Keratinocyte (primary cell): Measurements from ENCODE around the gene CNIH1. TPM values are rescaled to one million over a fixed set of nuclear protein-coding genes. Genes with fewer than 3 reads are reported as not detected.
A peak's percentile ranks its signal among the peaks of the same experiment; 100 is the strongest.

Experiments
- DNase-seq: peaks from one replicate; pipeline ENCODE4 v3.0.0-alpha.2; 2011; ENCODE audit warnings: low read depth, missing footprints, low spot score
- FAIRE-seq: peaks from 2 replicates; lab custom pipeline; 2011; peaks lifted over from hg19 to GRCh38; lab: Jason Lieb, UNC
- H2AFZ ChIP-seq: 2 replicates; pipeline ENCODE4 v1.6.0; 2012; ENCODE audit warnings: low read length, control low read depth, inconsistent platforms; ENCODE audit not compliant: control insufficient read depth
- H3K27ac ChIP-seq: 2 replicates; pipeline ENCODE4 v1.5.1; 2011; ENCODE audit warnings: low read length; ENCODE audit not compliant: control insufficient read depth, insufficient read depth
- H3K27me3 ChIP-seq: 3 replicates; pipeline ENCODE4 v1.6.0; 2011; ENCODE audit warnings: low read length; ENCODE audit not compliant: control insufficient read depth, insufficient read depth; ENCODE audit errors: extremely low read depth
- H3K36me3 ChIP-seq, 2 experiments: 2 replicates in 1 of 2; 3 replicates in 1 of 2; pipeline ENCODE4 v1.5.1; 2011; ENCODE audit warnings: low read length in 2 of 2, mild to moderate bottlenecking in 1 of 2; ENCODE audit not compliant: control insufficient read depth in 2 of 2, insufficient read depth in 2 of 2; ENCODE audit errors: extremely low read depth in 1 of 2
- H3K4me1 ChIP-seq: 3 replicates; pipeline ENCODE4 v1.5.1; 2011; ENCODE audit warnings: low read length; ENCODE audit not compliant: control insufficient read depth, insufficient read depth; ENCODE audit errors: extremely low read depth
- H3K4me2 ChIP-seq: 3 replicates; pipeline ENCODE4 v1.6.0; 2011; ENCODE audit warnings: low read depth, low read length; ENCODE audit not compliant: control insufficient read depth, insufficient read depth; ENCODE audit errors: extremely low read depth
- H3K4me3 ChIP-seq, 3 experiments: fragments of 200-600 bp in 1 of 3; sonication (generic) in 1 of 3; 2 replicates in 2 of 3; 3 replicates in 1 of 3; pipeline ENCODE4 v1.5.1; 2011 to 2016; ENCODE audit warnings: low read length in 3 of 3, mild to moderate bottlenecking in 3 of 3, control low read depth in 2 of 3, inconsistent platforms in 1 of 3, low read depth in 1 of 3, mixed read lengths in 1 of 3, mixed run types in 1 of 3, moderate library complexity in 1 of 3; ENCODE audit not compliant: control insufficient read depth in 2 of 3, insufficient read depth in 2 of 3; ENCODE audit errors: extremely low read depth in 1 of 3
- H3K79me2 ChIP-seq: 2 replicates; pipeline ENCODE4 v1.6.0; 2012; ENCODE audit warnings: low read length; ENCODE audit not compliant: control insufficient read depth, insufficient read depth
- H3K9ac ChIP-seq: 3 replicates; pipeline ENCODE4 v1.6.0; 2011; ENCODE audit warnings: low read length; ENCODE audit not compliant: control insufficient read depth, insufficient read depth; ENCODE audit errors: extremely low read depth
- H3K9me1 ChIP-seq: 3 replicates; pipeline ENCODE4 v1.6.0; 2011; ENCODE audit warnings: low read length; ENCODE audit not compliant: control insufficient read depth, insufficient read depth; ENCODE audit errors: extremely low read depth
- H3K9me3 ChIP-seq: 2 replicates; pipeline ENCODE4 v1.5.1; 2012; ENCODE audit warnings: low read depth, low read length; ENCODE audit not compliant: control insufficient read depth
- H4K20me1 ChIP-seq: 3 replicates; pipeline ENCODE4 v1.6.0; 2011; ENCODE audit warnings: low read length; ENCODE audit not compliant: control insufficient read depth, insufficient read depth; ENCODE audit errors: extremely low read depth
- EZH2 ChIP-seq: IDR thresholded peaks from one replicate; pipeline ENCODE4 v1.6.1; 2012; ENCODE audit warnings: inconsistent platforms, mild to moderate bottlenecking, low read length, moderate library complexity
- dilution Hi-C: fragments of 300-500 bp; cut with MboI; formaldehyde crosslinking; loops from one replicate; pipeline ENCODE4 v1.7.0; 2020; ENCODE audit warnings: low sequenced_read_pairs; ENCODE audit not compliant: extremely low pct_ligation_motif_present
- polyA plus RNA-seq, 5 experiments: library from polyadenylated mRNA; depleted of rRNA in 3 of 5; stranded (reverse) in 3 of 5; stranded (forward) in 1 of 5; unstranded in 1 of 5; fragments of >200 nt; gene quantifications; 1 replicate in 1 of 5; 2 replicates in 3 of 5; 3 replicates in 1 of 5; pipeline versions ENCODE4 v1.2.1 to v1.2.3, GENCODE V29; 2011 to 2012; ENCODE audit warnings: missing spikeins in 2 of 5, low read depth in 1 of 5, low replicate concordance in 1 of 5
- TF ChIP-seq, protein P1 (sequence below), 3 experiments: IDR thresholded peaks in 1 of 3; conservative IDR thresholded peaks in 1 of 3; optimal IDR thresholded peaks in 1 of 3; 2 replicates in 2 of 3; 3 replicates in 1 of 3; pipeline versions ENCODE3 to v1.5.1; 2011; ENCODE audit warnings: low read length in 3 of 3, mild to moderate bottlenecking in 3 of 3, moderate library complexity in 2 of 3, control low read depth in 1 of 3, inconsistent platforms in 1 of 3; ENCODE audit not compliant: insufficient read depth in 2 of 3; ENCODE audit errors: extremely low read depth in 1 of 3

Gene CNIH1
- polyA plus RNA-seq, 1 donor (not counting 4 experiments of a cell fraction or from before 2014, with no cell fraction given) = 322 TPM

DNA sequence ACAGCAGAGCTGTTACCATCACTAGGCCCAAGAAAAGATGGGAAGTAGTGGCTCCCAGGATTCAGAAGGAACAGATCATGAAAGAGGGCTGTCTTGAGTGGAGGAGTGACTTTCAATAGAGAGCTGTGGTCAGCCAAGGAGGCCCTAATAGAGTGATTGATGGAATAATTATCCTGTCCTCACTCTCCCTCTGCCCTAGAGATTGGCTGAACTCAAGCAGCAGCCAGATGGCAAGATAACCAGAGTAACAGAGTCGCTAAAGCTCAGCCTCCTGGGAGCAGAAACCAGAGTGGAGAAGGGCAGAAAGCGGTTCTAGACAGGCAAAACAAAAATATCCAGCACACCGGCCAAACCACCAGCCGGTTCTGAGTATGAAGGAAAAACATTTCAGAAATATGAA lies 24.5 kb upstream of the CNIH1 start:
- dilution Hi-C loops = no loop called here

DNA sequence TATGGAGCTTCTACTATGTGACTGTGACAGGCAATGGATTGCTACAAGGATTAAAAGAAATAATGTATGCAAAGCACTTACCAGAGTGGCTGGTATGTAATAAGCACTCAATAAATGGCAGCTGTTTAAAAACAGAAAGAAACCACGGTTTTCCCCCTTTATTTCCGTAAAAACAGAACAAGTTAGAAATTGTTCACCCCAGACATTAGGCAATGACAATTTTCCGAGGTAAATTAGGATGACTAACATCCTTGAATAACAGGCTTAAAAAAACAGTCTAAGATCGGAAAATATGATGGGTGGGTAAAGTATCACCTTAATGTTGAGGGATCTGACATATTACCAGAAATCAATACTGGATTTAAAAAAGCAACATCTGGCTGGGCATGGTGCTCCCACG lies 20.9 kb upstream of the CNIH1 start:
- DNase-seq (no peak), FAIRE-seq (no peak)
- TF ChIP-seq, protein P1, sequence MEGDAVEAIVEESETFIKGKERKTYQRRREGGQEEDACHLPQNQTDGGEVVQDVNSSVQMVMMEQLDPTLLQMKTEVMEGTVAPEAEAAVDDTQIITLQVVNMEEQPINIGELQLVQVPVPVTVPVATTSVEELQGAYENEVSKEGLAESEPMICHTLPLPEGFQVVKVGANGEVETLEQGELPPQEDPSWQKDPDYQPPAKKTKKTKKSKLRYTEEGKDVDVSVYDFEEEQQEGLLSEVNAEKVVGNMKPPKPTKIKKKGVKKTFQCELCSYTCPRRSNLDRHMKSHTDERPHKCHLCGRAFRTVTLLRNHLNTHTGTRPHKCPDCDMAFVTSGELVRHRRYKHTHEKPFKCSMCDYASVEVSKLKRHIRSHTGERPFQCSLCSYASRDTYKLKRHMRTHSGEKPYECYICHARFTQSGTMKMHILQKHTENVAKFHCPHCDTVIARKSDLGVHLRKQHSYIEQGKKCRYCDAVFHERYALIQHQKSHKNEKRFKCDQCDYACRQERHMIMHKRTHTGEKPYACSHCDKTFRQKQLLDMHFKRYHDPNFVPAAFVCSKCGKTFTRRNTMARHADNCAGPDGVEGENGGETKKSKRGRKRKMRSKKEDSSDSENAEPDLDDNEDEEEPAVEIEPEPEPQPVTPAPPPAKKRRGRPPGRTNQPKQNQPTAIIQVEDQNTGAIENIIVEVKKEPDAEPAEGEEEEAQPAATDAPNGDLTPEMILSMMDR (optimal IDR thresholded peaks at IDR 0.05 in 1 of 3, IDR thresholded peaks at IDR 0.05 in 1 of 3, conservative IDR thresholded peaks at IDR 0.05 in 1 of 3; ENCODE audit: extremely low read depth in 1 of 3, insufficient read depth in 2 of 3, low read length in 3 of 3) = no peak
- no peak for TF ChIP-seq EZH2
- Histone ChIP-seq H3K9me3 (no peaks in the 10 kb centered on the region), H3K4me2 (peak overlapping the region; percentile 7), H3K9me1 (no peaks in the 10 kb centered on the region), H2AFZ (no peak overlapping the region), H3K27ac (no peak overlapping the region), H4K20me1 (no peaks in the 10 kb centered on the region), H3K36me3 (no peaks in the 10 kb centered on the region), H3K79me2 (no peaks in the 10 kb centered on the region), H3K9ac (no peak overlapping the region), H3K4me3 (no peak overlapping the region), H3K27me3 (no peaks in the 10 kb centered on the region), H3K4me1 (no peaks in the 10 kb centered on the region)
- dilution Hi-C loops = no loop called here

More for the DNA sequence above, 24.5 kb upstream of the CNIH1 start:
- Histone ChIP-seq H3K36me3 (no peaks in the 10 kb centered on the region), H3K4me3 (no peak overlapping the region), H3K9me3 (no peaks in the 10 kb centered on the region), H3K79me2 (no peaks in the 10 kb centered on the region), H3K27me3 (no peaks in the 10 kb centered on the region), H3K9ac (no peak overlapping the region), H3K4me1 (no peaks in the 10 kb centered on the region), H2AFZ (no peak overlapping the region), H3K27ac (no peak overlapping the region), H4K20me1 (no peaks in the 10 kb centered on the region), H3K4me2 (no peak overlapping the region), H3K9me1 (no peaks in the 10 kb centered on the region)
- DNase-seq = no peak
- TF ChIP-seq EZH2 = no peak
- TF ChIP-seq, protein P1 (optimal IDR thresholded peaks at IDR 0.05 in 1 of 3, IDR thresholded peaks at IDR 0.05 in 1 of 3, conservative IDR thresholded peaks at IDR 0.05 in 1 of 3; ENCODE audit: extremely low read depth in 1 of 3, insufficient read depth in 2 of 3, low read length in 3 of 3) = no peak
- no peak for FAIRE-seq
